GM12878 (cell line): Measurements from ENCODE around the gene TUBB1. TPM values are rescaled to one million over a fixed set of nuclear protein-coding genes. Genes with fewer than 3 reads are reported as not detected.
A peak's percentile ranks its signal among the peaks of the same experiment; 100 is the strongest.

ENCODE experiments used
- ATF7 ChIP-seq: fragments of 450-650 bp; IDR thresholded peaks from 2 replicates; pipeline ENCODE4 v1.6.1; 2016; ENCODE audit warnings: low read depth, mild to moderate bottlenecking
- BACH1 ChIP-seq: fragments of 450-650 bp; IDR thresholded peaks from 2 replicates; pipeline ENCODE4 v1.6.1; 2017; ENCODE audit warnings: mild to moderate bottlenecking, borderline replicate concordance
- BRCA1 ChIP-seq: IDR thresholded peaks from 2 replicates; pipeline ENCODE4 v1.6.1; 2011; ENCODE audit warnings: low read depth, low read length, improper control_type of control experiment
- CEBPB ChIP-seq, 2 experiments: fragments of 150-350 bp in 1 of 2; IDR thresholded peaks; 2 replicates each; pipeline ENCODE4 v1.6.1; 2012 to 2014; ENCODE audit warnings: low read depth in 2 of 2, low read length in 2 of 2, borderline replicate concordance in 1 of 2, inconsistent platforms in 1 of 2
- CHD4 ChIP-seq: fragments of 200-600 bp; sonication (generic); IDR thresholded peaks from 2 replicates; pipeline ENCODE4 v1.6.1; 2016; ENCODE audit warnings: mild to moderate bottlenecking
- IKZF2 ChIP-seq, 2 experiments: fragments of 450-650 bp; IDR thresholded peaks; 2 replicates each; pipeline ENCODE4 v1.6.1; 2017; ENCODE audit warnings: mild to moderate bottlenecking in 2 of 2, moderate library complexity in 2 of 2
- JUNB ChIP-seq: IDR thresholded peaks from 2 replicates; pipeline ENCODE4 v1.6.1; 2016; ENCODE audit warnings: antibody characterized with exemption, mild to moderate bottlenecking
- NBN ChIP-seq: fragments of 450-650 bp; IDR thresholded peaks from 2 replicates; pipeline ENCODE4 v1.6.1; 2016
- NFYB ChIP-seq: IDR thresholded peaks from 2 replicates; pipeline ENCODE4 v1.6.1; 2011; ENCODE audit warnings: low read depth, mild to moderate bottlenecking, low read length, improper control_type of control experiment, moderate library complexity; ENCODE audit not compliant: insufficient read depth
- NR2C1 ChIP-seq: fragments of 450-650 bp; IDR thresholded peaks from 2 replicates; pipeline ENCODE4 v1.6.1; 2017; ENCODE audit warnings: antibody characterized with exemption, mild to moderate bottlenecking, moderate library complexity
- NR2C2 ChIP-seq: IDR thresholded peaks from 2 replicates; pipeline ENCODE4 v1.6.1; 2011; ENCODE audit warnings: borderline replicate concordance, low read depth; ENCODE audit not compliant: control insufficient read depth, insufficient read length
- RAD21 ChIP-seq: IDR thresholded peaks from 2 replicates; pipeline ENCODE4 v1.6.1; 2011; ENCODE audit warnings: mild to moderate bottlenecking, low read depth, low read length, moderate library complexity; ENCODE audit not compliant: insufficient read depth
- RFX5 ChIP-seq: IDR thresholded peaks from 2 replicates; pipeline ENCODE4 v1.6.1; 2011; ENCODE audit warnings: low read depth, low read length, improper control_type of control experiment
- SMAD5 ChIP-seq: IDR thresholded peaks from 2 replicates; pipeline ENCODE4 v1.6.1; 2016; ENCODE audit warnings: antibody characterized with exemption, low read depth
- SMARCA5 ChIP-seq: fragments of 450-650 bp; IDR thresholded peaks from 2 replicates; pipeline ENCODE4 v1.6.1; 2017; ENCODE audit warnings: mild to moderate bottlenecking
- SREBF1 ChIP-seq: IDR thresholded peaks from 2 replicates; pipeline ENCODE4 v1.6.1; 2012; ENCODE audit warnings: mild to moderate bottlenecking, low read length
- ZNF384 ChIP-seq: IDR thresholded peaks from 2 replicates; pipeline ENCODE4 v1.6.1; 2012; ENCODE audit warnings: low read depth, mild to moderate bottlenecking, low read length, improper control_type of control experiment, borderline replicate concordance
- polyA plus RNA-seq, 11 experiments: library from polyadenylated mRNA; depleted of rRNA in 4 of 11; unstranded in 6 of 11; stranded (reverse) in 5 of 11; fragments of >200 nt; fragmentation: Nextera tagmentation in 4 of 11; fragmentation: Illumina TruSeq in 1 of 11; extraction: Ambion mirVana in 4 of 11; extraction: Trizol in 1 of 11; gene quantifications; 1 replicate in 1 of 11; 2 replicates in 10 of 11; pipeline versions ENCODE4 v1.2.1 to v1.2.3, GENCODE V29; 2011 to 2016; ENCODE audit warnings: inconsistent platforms in 2 of 11, missing spikeins in 2 of 11, low read depth in 1 of 11
- total RNA-seq, 4 experiments: library from RNA; depleted of rRNA in 3 of 4; stranded (reverse); fragments of >200 nt in 3 of 4; fragmentation: Illumina TruSeq in 1 of 4; extraction: Trizol in 1 of 4; gene quantifications; 2 replicates each; pipeline versions ENCODE4 v1.2.1 to v1.2.3, GENCODE V29; 2013 to 2021
- TF ChIP-seq, protein P1 (sequence below): fragments of 450-650 bp; formaldehyde crosslinking; IDR thresholded peaks from 2 replicates; pipeline ENCODE4 v1.4.0; 2020; ENCODE audit warnings: mild to moderate bottlenecking, moderate library complexity
- TF ChIP-seq, protein P2 (sequence below): fragments of 450-650 bp; IDR thresholded peaks from 2 replicates; pipeline ENCODE4 v1.6.1; 2016; ENCODE audit warnings: mild to moderate bottlenecking
- TF ChIP-seq, protein P3 (sequence below): IDR thresholded peaks from 2 replicates; pipeline ENCODE4 v1.6.1; 2011; ENCODE audit warnings: low read depth, mild to moderate bottlenecking, low read length, moderate library complexity, borderline replicate concordance; ENCODE audit errors: extremely low read depth
- TF ChIP-seq, protein P4 (sequence below): IDR thresholded peaks from 2 replicates; pipeline ENCODE4 v1.6.1; 2012; ENCODE audit warnings: improper control_type of control experiment, low read depth, low read length; ENCODE audit not compliant: insufficient replicate concordance

TUBB1 gene
- total and polyA plus RNA-seq, 10 of the 15 experiments (the other 5 are each of a cell fraction or from before 2014, with no cell fraction given) = 0.02 to 0.20 (median 0.06) TPM; not detected in 3

DNA sequence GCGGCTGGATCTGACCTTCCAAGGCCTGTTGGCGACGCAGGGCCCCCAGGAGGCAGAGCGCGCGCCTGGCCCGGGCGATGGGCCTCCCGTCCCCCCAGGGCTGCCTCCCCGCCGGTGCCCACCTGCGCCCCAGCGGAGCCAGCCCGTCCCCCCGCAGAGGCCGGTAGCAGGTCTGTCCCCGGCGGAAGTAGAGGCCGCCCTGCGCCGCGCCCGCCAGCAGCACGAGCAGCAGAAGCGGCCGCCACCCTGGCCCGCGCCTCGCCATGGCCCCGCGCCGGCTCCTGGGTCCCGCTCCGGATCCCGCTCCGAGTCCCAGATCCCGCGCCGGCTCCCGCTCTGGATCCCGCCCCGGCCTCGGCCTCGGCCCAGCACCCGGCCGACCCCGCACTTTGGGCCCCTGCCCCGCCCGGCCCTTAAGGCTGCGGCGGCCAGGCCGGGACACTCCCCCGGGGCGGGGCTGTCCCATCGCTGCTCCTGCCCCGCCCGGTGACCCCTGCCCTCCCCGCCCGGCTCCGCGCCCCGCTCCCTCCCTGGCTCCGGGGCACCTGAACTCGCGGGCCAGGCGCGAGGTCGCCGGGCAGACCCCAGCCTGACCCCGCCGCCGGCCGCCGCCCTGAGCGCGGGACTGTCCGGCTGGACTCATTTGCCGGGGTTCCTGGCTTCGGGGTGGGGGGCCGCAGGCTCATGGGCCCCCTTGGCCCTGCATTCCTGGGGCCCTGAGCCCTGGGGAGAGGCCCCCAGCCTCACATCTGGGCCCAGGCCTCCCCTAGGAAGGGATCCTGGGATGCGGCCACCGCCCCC is 12.2 kb upstream of the TUBB1 start, which contains the start of gene CTSZ (continued):
- TF ChIP-seq RFX5 (no peak), NBN (no peak), NR2C2 (no peak), SREBF1 (no peak), NR2C1 (peak; percentile 74), IKZF2 (IDR thresholded peaks at IDR 0.05) (no peak), ATF7 (no peak), BACH1 (0 out of 2 replicates have a peak, but pooled peaks have one; percentile 51), CHD4 (no peak), BRCA1 (no peak), ZNF384 (no peak), SMARCA5 (peak; percentile 28; the same call in 1 of the 2 replicates), JUNB (no peak), NFYB (no peak), SMAD5 (no peak), CEBPB (IDR thresholded peaks at IDR 0.05; ENCODE audit: borderline replicate concordance in 1 of 2, low read depth in 2 of 2, low read length in 2 of 2) (no peak), RAD21 (no peak)
- TF ChIP-seq, protein P1, sequence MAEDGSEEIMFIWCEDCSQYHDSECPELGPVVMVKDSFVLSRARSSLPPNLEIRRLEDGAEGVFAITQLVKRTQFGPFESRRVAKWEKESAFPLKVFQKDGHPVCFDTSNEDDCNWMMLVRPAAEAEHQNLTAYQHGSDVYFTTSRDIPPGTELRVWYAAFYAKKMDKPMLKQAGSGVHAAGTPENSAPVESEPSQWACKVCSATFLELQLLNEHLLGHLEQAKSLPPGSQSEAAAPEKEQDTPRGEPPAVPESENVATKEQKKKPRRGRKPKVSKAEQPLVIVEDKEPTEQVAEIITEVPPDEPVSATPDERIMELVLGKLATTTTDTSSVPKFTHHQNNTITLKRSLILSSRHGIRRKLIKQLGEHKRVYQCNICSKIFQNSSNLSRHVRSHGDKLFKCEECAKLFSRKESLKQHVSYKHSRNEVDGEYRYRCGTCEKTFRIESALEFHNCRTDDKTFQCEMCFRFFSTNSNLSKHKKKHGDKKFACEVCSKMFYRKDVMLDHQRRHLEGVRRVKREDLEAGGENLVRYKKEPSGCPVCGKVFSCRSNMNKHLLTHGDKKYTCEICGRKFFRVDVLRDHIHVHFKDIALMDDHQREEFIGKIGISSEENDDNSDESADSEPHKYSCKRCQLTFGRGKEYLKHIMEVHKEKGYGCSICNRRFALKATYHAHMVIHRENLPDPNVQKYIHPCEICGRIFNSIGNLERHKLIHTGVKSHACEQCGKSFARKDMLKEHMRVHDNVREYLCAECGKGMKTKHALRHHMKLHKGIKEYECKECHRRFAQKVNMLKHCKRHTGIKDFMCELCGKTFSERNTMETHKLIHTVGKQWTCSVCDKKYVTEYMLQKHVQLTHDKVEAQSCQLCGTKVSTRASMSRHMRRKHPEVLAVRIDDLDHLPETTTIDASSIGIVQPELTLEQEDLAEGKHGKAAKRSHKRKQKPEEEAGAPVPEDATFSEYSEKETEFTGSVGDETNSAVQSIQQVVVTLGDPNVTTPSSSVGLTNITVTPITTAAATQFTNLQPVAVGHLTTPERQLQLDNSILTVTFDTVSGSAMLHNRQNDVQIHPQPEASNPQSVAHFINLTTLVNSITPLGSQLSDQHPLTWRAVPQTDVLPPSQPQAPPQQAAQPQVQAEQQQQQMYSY (CRISPR knock-in tag) = no peak
- TF ChIP-seq, protein P2, sequence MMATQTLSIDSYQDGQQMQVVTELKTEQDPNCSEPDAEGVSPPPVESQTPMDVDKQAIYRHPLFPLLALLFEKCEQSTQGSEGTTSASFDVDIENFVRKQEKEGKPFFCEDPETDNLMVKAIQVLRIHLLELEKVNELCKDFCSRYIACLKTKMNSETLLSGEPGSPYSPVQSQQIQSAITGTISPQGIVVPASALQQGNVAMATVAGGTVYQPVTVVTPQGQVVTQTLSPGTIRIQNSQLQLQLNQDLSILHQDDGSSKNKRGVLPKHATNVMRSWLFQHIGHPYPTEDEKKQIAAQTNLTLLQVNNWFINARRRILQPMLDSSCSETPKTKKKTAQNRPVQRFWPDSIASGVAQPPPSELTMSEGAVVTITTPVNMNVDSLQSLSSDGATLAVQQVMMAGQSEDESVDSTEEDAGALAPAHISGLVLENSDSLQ = no peak
- TF ChIP-seq, protein P3, sequence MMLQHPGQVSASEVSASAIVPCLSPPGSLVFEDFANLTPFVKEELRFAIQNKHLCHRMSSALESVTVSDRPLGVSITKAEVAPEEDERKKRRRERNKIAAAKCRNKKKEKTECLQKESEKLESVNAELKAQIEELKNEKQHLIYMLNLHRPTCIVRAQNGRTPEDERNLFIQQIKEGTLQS = no peak
- TF ChIP-seq, protein P4, sequence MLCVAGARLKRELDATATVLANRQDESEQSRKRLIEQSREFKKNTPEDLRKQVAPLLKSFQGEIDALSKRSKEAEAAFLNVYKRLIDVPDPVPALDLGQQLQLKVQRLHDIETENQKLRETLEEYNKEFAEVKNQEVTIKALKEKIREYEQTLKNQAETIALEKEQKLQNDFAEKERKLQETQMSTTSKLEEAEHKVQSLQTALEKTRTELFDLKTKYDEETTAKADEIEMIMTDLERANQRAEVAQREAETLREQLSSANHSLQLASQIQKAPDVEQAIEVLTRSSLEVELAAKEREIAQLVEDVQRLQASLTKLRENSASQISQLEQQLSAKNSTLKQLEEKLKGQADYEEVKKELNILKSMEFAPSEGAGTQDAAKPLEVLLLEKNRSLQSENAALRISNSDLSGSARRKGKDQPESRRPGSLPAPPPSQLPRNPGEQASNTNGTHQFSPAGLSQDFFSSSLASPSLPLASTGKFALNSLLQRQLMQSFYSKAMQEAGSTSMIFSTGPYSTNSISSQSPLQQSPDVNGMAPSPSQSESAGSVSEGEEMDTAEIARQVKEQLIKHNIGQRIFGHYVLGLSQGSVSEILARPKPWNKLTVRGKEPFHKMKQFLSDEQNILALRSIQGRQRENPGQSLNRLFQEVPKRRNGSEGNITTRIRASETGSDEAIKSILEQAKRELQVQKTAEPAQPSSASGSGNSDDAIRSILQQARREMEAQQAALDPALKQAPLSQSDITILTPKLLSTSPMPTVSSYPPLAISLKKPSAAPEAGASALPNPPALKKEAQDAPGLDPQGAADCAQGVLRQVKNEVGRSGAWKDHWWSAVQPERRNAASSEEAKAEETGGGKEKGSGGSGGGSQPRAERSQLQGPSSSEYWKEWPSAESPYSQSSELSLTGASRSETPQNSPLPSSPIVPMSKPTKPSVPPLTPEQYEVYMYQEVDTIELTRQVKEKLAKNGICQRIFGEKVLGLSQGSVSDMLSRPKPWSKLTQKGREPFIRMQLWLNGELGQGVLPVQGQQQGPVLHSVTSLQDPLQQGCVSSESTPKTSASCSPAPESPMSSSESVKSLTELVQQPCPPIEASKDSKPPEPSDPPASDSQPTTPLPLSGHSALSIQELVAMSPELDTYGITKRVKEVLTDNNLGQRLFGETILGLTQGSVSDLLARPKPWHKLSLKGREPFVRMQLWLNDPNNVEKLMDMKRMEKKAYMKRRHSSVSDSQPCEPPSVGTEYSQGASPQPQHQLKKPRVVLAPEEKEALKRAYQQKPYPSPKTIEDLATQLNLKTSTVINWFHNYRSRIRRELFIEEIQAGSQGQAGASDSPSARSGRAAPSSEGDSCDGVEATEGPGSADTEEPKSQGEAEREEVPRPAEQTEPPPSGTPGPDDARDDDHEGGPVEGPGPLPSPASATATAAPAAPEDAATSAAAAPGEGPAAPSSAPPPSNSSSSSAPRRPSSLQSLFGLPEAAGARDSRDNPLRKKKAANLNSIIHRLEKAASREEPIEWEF = no peak
